ENCODE data around the gene IFI35.
A peak's percentile ranks its signal among the peaks of the same experiment; 100 is the strongest.
"Not testable (repeated sequence)": the region's sequence is repeated elsewhere in the genome, so short reads cannot be mapped to it uniquely, and the experiment has no call there.

IFI35 gene

DNA sequence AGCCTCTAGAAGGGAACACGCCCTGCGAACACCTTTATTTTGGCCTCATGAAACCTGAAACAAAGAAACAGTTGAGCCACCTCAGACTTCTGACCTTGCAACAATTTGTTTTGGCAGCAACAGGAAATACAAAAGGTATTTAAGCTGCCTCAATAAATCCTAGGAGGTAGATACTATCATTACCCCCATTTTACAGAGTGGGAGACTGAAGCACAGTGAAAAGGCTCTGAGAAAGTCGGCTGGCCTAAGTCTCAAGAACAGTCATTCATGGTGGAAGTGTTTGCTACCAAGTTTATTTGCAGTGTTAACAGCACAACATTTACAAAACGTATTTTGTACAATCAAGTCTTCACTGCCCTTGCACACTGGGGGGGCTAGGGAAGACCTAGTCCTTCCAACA, 37.4 kb downstream of the IFI35 start:
- Histone ChIP-seq H3K36me3 (peaks cover 67% of the 10 kb centered on the region), H3K9ac (no peak overlapping the region), H3K27ac (no peak overlapping the region), H3K27me3 (no peaks in the 10 kb centered on the region), H3K4me3 (no peak overlapping the region), H4K20me1 (no peaks in the 10 kb centered on the region), H3K9me3 (no peaks in the 10 kb centered on the region), H3K4me1 (no peaks in the 10 kb centered on the region), H3K4me2 (no peak overlapping the region)
- no peak for TF ChIP-seq Cebpa-rat (IDR thresholded peaks at IDR 0.05)

DNA sequence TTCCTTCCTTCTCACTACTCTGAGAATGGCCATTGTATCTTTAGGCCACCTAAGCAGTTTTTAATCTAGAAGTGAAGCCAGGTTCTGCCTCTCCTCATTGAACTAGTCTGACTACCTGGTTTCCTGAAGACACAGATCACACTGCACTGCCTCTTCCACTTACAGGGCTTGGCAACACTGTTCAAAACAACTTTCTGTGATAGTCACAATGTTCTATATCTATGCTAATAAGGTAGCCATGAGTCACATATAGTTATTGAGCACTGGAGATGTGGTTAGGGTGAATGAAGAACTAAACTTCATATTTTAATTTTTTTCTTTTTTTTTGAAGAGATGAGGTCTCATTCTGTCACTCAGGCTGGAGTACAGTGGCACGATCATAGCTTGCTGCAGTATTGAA, 45.4 kb downstream of the IFI35 start:
- no peak overlapping the region for H3K27ac ChIP-seq
- H3K4me1 ChIP-seq = no peaks in the 10 kb centered on the region
- H3K9ac ChIP-seq = 0 out of 2 replicates have a peak overlapping the region, but pooled peaks have one; percentile 10
- H4K20me1 ChIP-seq = no peaks in the 10 kb centered on the region
- no peak for TF ChIP-seq Cebpa-rat (IDR thresholded peaks at IDR 0.05)
- H3K27me3 ChIP-seq = no peaks in the 10 kb centered on the region
- H3K4me3 ChIP-seq = no peak overlapping the region
- no peaks in the 10 kb centered on the region for H3K9me3 ChIP-seq
- no peak overlapping the region for H3K4me2 ChIP-seq
- H3K36me3 ChIP-seq = peaks cover 100% of the 10 kb centered on the region

DNA sequence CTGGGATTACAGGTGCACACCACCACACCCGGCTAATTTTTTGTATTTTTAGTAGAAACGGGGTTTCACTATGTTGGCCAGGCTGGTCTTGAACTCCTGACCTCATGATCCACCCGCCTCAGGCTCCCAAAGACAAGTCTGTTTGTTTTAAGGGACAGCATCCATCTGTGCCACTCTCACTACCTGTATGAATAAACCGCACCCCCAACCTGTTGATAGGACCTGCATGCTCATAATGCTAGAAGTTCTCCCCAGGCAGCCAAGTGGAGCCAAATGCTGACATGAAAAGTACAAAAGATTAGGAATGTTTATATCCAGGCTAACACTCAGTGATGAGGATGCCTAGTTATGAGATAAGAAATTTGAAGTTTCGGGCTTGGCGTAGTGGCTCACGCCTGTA, 46.4 kb downstream of the IFI35 start:
- not testable (repeated sequence) for H3K4me2 ChIP-seq, H3K27me3 ChIP-seq, H3K27ac ChIP-seq, H3K9me3 ChIP-seq, H3K9ac ChIP-seq, H3K4me3 ChIP-seq, H3K4me1 ChIP-seq, H4K20me1 ChIP-seq
- H3K36me3 ChIP-seq = peaks cover 99% of the 10 kb centered on the region

DNA sequence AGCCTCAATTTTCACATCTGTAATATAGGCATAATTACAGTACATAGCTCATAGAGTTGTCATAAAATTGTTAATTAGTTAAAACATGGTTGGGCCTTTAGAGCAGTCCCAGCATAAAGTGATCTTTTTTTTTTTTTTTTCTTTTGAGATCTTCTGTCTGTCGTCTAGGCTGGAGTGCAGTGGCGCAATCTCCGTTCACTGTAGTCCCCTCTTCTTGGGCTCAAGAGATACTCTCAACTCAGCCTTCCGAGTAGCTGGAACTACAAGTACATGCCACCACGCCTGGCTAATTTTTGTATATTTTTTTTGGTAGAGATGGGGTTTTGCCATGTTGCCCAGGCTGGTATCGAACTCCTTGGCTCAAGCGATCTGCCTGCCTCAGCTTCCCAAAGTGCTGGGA, 49.5 kb downstream of the IFI35 start:
- peaks cover 96% of the 10 kb centered on the region for H3K36me3 ChIP-seq
- H3K4me1 ChIP-seq = no peaks in the 10 kb centered on the region
- H3K27me3 ChIP-seq = no peaks in the 10 kb centered on the region
- no peak overlapping the region for H3K27ac ChIP-seq
- H3K9me3 ChIP-seq = no peaks in the 10 kb centered on the region
- H3K4me2 ChIP-seq = no peak overlapping the region
- no peak for TF ChIP-seq Cebpa-rat (IDR thresholded peaks at IDR 0.05)
- no peaks in the 10 kb centered on the region for H4K20me1 ChIP-seq
- H3K9ac ChIP-seq = no peak overlapping the region
- no peak overlapping the region for H3K4me3 ChIP-seq

DNA sequence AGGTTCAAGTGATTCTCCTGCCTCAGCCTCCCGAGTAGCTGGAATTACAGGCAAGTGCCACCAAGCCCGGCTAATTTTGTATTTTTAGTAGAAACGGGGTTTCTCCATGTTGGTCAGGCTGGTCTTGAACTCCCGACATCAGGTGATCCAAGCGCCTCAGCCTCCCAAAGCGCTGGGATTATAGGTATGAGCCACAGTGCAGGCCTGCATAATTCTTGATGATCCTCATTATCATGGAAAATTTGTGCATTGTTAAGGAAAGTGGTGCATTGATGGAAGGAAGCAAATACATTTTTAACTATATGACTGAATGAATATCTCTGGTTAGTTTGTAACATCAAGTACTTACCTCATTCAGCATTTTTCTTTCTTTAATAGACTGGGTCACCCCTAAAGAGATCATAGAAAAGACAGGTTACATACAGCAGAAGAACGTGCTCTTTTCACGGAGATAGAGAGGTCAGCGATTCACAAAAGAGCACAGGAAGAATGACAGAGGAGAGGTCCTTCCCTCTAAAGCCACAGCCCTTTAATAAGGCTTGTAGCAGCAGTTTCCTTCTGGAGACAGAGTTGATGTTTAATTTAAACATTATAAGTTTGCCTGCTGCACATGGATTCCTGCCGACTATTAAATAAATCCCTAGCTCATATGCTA, 56.5 kb downstream of the IFI35 start:
- Histone ChIP-seq H3K36me3 (peaks cover 93% of the 10 kb centered on the region), H3K27me3 (no peaks in the 10 kb centered on the region), H3K9ac (no peak overlapping the region)

More for the DNA sequence above, 56.5 kb downstream of the IFI35 start:
- Histone ChIP-seq H3K4me3 (no peak overlapping the region), H3K4me2 (no peak overlapping the region), H3K27ac (no peak overlapping the region), H3K4me1 (no peaks in the 10 kb centered on the region), H4K20me1 (no peaks in the 10 kb centered on the region), H3K9me3 (no peaks in the 10 kb centered on the region)
- no peak for TF ChIP-seq Cebpa-rat (IDR thresholded peaks at IDR 0.05)

All from BLaER1 (cell line).